Panc1 (cell line): ENCODE data around the gene ACOT13. TPM values are rescaled to one million over a fixed set of nuclear protein-coding genes. Genes with fewer than 3 reads are reported as not detected.

ENCODE experiments used
- ATAC-seq: fragments of 200-7000 bp; cut with Tn5 transposase; 2 replicates; pipeline ENCODE4 v1.9.1; 2020; ENCODE audit warnings: mild to moderate bottlenecking, moderate library complexity
- BruUV-seq: library from RNA; stranded (reverse); fragments of 400-500 nt; replicated peaks from 2 replicates; lab custom pipeline; 2021; lab: Mats Ljungman, UMichigan
- CTCF ChIA-PET: fragments of 300-600 bp; sonication (Branson Sonifier 250); formaldehyde crosslinking; loops from one replicate; lab custom pipeline; 2022; ENCODE audit warnings: antibody characterized with exemption; lab: Charles Lee
- POLR2A ChIA-PET: fragments of 300-600 bp; sonication (Branson Sonifier 250); formaldehyde crosslinking; loops from one replicate; lab custom pipeline; 2022; ENCODE audit warnings: antibody characterized with exemption; lab: Charles Lee
- DNase-seq: peaks from one replicate; pipeline ENCODE4 v3.0.0-alpha.2; 2010; ENCODE audit warnings: low read depth, low spot score
- H3K27ac ChIP-seq: 2 replicates; pipeline ENCODE4 v1.5.1; 2011; ENCODE audit warnings: mild to moderate bottlenecking, low read length, inconsistent platforms
- H3K27me3 ChIP-seq: fragments of 200-500 bp; sonication (Bioruptor generic); 2 replicates; pipeline ENCODE4 v1.6.0; 2014; ENCODE audit warnings: low read length, inconsistent platforms; ENCODE audit not compliant: control insufficient read depth, insufficient read depth
- H3K36me3 ChIP-seq: fragments of 200-500 bp; sonication (Bioruptor generic); 2 replicates; pipeline ENCODE4 v1.5.1; 2014; ENCODE audit warnings: inconsistent platforms, mild to moderate bottlenecking, low read length, moderate library complexity; ENCODE audit not compliant: control insufficient read depth, insufficient read depth
- H3K4me1 ChIP-seq: 2 replicates; pipeline ENCODE4 v1.5.1; 2011; ENCODE audit warnings: inconsistent platforms, mild to moderate bottlenecking, low read length, moderate library complexity; ENCODE audit not compliant: control insufficient read depth, insufficient read depth
- H3K4me3 ChIP-seq, 2 experiments: 2 replicates each; pipeline ENCODE4 v1.5.1; 2011 to 2012; ENCODE audit warnings: low read depth in 2 of 2, low read length in 2 of 2, mild to moderate bottlenecking in 2 of 2, inconsistent platforms in 1 of 2, moderate library complexity in 1 of 2
- H3K9me3 ChIP-seq: fragments of 200-500 bp; sonication (Bioruptor generic); 2 replicates; pipeline ENCODE4 v1.5.1; 2014; ENCODE audit warnings: low read depth, mild to moderate bottlenecking, inconsistent platforms, low read length, moderate library complexity; ENCODE audit not compliant: control insufficient read depth, insufficient read depth
- CTCF ChIP-seq: fragments of 450-650 bp; IDR thresholded peaks from 2 replicates; pipeline ENCODE4 v1.5.1; 2017; ENCODE audit warnings: mild to moderate bottlenecking
- POLR2AphosphoS5 ChIP-seq: IDR thresholded peaks from 2 replicates; pipeline ENCODE4 v1.6.1; 2012; ENCODE audit warnings: mild to moderate bottlenecking, low read depth, low read length, moderate library complexity
- SIN3A ChIP-seq: IDR thresholded peaks from 2 replicates; pipeline ENCODE4 v1.6.1; 2012; ENCODE audit warnings: low read depth, mild to moderate bottlenecking, low read length, moderate library complexity, borderline replicate concordance; ENCODE audit not compliant: insufficient read depth
- TCF7L2 ChIP-seq: IDR thresholded peaks from 2 replicates; pipeline ENCODE4 v1.6.1; 2011; ENCODE audit warnings: mild to moderate bottlenecking, low read depth, low read length, inconsistent platforms
- in situ Hi-C: cut with HindIII; loops from 2 replicates; pipeline ENCODE4 v1.10.0; 2016; ENCODE audit warnings: low sequenced_read_pairs, low pct_unique_long_range_greater_than_20kb
- intact Hi-C: fragments of 100-400 bp; cut with micrococcal nuclease; formaldehyde crosslinking; loops from one replicate; pipeline ENCODE4 v1.10.0; 2022; ENCODE audit not compliant: unreplicated experiment
- total RNA-seq: library from RNA; stranded (reverse); gene quantifications from one replicate; pipeline ENCODE4 v1.2.1, GENCODE V29; 2021; ENCODE audit not compliant: unreplicated experiment
- TF ChIP-seq, protein P1 (sequence below), 2 experiments: IDR thresholded peaks; 2 replicates each; pipeline ENCODE4 v1.6.1; 2011 to 2012; ENCODE audit warnings: low read depth in 2 of 2, control low read depth in 1 of 2, low read length in 1 of 2, mild to moderate bottlenecking in 1 of 2, moderate library complexity in 1 of 2; ENCODE audit not compliant: insufficient read depth in 1 of 2

Gene ACOT13
- total RNA-seq, 1 experiment from 2014 or later, result 31.6 TPM

- TF ChIP-seq, protein P1, sequence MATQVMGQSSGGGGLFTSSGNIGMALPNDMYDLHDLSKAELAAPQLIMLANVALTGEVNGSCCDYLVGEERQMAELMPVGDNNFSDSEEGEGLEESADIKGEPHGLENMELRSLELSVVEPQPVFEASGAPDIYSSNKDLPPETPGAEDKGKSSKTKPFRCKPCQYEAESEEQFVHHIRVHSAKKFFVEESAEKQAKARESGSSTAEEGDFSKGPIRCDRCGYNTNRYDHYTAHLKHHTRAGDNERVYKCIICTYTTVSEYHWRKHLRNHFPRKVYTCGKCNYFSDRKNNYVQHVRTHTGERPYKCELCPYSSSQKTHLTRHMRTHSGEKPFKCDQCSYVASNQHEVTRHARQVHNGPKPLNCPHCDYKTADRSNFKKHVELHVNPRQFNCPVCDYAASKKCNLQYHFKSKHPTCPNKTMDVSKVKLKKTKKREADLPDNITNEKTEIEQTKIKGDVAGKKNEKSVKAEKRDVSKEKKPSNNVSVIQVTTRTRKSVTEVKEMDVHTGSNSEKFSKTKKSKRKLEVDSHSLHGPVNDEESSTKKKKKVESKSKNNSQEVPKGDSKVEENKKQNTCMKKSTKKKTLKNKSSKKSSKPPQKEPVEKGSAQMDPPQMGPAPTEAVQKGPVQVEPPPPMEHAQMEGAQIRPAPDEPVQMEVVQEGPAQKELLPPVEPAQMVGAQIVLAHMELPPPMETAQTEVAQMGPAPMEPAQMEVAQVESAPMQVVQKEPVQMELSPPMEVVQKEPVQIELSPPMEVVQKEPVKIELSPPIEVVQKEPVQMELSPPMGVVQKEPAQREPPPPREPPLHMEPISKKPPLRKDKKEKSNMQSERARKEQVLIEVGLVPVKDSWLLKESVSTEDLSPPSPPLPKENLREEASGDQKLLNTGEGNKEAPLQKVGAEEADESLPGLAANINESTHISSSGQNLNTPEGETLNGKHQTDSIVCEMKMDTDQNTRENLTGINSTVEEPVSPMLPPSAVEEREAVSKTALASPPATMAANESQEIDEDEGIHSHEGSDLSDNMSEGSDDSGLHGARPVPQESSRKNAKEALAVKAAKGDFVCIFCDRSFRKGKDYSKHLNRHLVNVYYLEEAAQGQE (IDR thresholded peaks at IDR 0.05; ENCODE audit: insufficient read depth in 1 of 2, low read depth in 2 of 2, low read length in 1 of 2), result no peak
- no peak for TF ChIP-seq CTCF
- TF ChIP-seq SIN3A, result no peak
- no peaks in the 10 kb centered on the region for H3K27me3 ChIP-seq
- H3K36me3 ChIP-seq, result no peaks in the 10 kb centered on the region
- DNase-seq (no peak), ATAC-seq (no peak)
- POLR2A ChIA-PET, result no interaction called here
- no TSS peak for BruUV-seq
- in situ Hi-C loops, result no loop called here
- CTCF ChIA-PET, result no interaction called here
- no peaks in the 10 kb centered on the region for H3K9me3 ChIP-seq
- H3K4me1 ChIP-seq, result peaks cover 3% of the 10 kb centered on the region; the same call in 1 of the 2 replicates
- no peak overlapping the region for H3K4me3 ChIP-seq
- H3K27ac ChIP-seq, result no peak overlapping the region
- intact Hi-C loops, result no loop called here
Observed at GRCh38 chr6:24692848-24693592, 26.1 kb downstream of the ACOT13 start.

DNA sequence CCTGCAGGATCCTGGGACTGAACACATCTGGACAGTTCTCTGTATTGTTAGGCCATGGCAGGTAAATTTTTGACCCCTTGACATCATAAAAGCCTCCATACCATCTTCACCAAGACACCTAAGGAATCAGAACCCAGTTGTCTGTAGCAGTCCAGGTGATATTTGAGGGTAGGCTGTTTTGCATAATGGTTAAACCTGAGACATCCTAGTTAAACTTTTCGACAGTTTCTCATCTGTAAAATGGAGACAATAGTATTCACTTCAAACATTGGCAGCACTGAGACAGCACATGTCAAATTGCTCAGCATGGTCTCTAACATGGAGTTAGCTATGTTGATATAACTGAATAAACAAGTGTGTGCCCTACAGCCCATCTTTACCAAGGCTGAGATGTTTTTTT lies 27.3 kb downstream of the ACOT13 start:
- DNase-seq (no peak), ATAC-seq (no peak)
- no peaks in the 10 kb centered on the region for H3K36me3 ChIP-seq
- BruUV-seq, result no TSS peak
- intact Hi-C loops, result loop anchor here (2.0 kb wide), 1 partner anchor 169 kb away; no protein-coding TSS in a partner anchor
- POLR2A ChIA-PET, result no interaction called here
- H3K4me3 ChIP-seq, result no peak overlapping the region
- in situ Hi-C loops, result no loop called here
- no peaks in the 10 kb centered on the region for H3K27me3 ChIP-seq
- no peaks in the 10 kb centered on the region for H3K9me3 ChIP-seq
- no peak for TF ChIP-seq POLR2AphosphoS5
- TF ChIP-seq, protein P1 (IDR thresholded peaks at IDR 0.05; ENCODE audit: insufficient read depth in 1 of 2, low read depth in 2 of 2, low read length in 1 of 2), result no peak
- no peak for TF ChIP-seq SIN3A
- no peak for TF ChIP-seq TCF7L2
- no peak for TF ChIP-seq CTCF
- H3K27ac ChIP-seq, result no peak overlapping the region
- CTCF ChIA-PET, result interaction anchor here (1.3 kb wide), 1 partner anchor 113 kb away, joined by 3 read pairs; no protein-coding TSS in a partner anchor
- peaks cover 3% of the 10 kb centered on the region; the same call in 1 of the 2 replicates for H3K4me1 ChIP-seq
